H1 (cell line): ENCODE measurements around the gene BCAR1. TPM values are rescaled to one million over a fixed set of nuclear protein-coding genes. Genes with fewer than 3 reads are reported as not detected.

Experiments
- CTCF ChIA-PET: fragments of 300-600 bp; sonication (Branson Sonifier 250); formaldehyde crosslinking; loops from one replicate; lab custom pipeline; 2021; ENCODE audit not compliant: partially characterized antibody; lab: Charles Lee
- POLR2A ChIA-PET: fragments of 300-600 bp; sonication (Branson Sonifier 250); formaldehyde crosslinking; loops from one replicate; lab custom pipeline; 2021; ENCODE audit warnings: inconsistent platforms; ENCODE audit not compliant: partially characterized antibody; lab: Charles Lee
- DNase-seq, 2 experiments: peaks; one replicate each; pipeline versions ENCODE4 v3.0.0 to v3.0.0-alpha.2; 2010 to 2022; ENCODE audit warnings: low spot score in 2 of 2, low read depth in 1 of 2, mixed read lengths in 1 of 2
- FAIRE-seq: peaks from 2 replicates; lab custom pipeline; 2011; peaks lifted over from hg19 to GRCh38; lab: Jason Lieb, UNC
- H2AFZ ChIP-seq: 2 replicates; pipeline ENCODE4 v1.8.1; 2012; ENCODE audit warnings: low read length, inconsistent platforms
- H2AK5ac ChIP-seq: 2 replicates; pipeline ENCODE4 v1.6.1; 2013; ENCODE audit warnings: low read depth, low read length
- H2BK120ac ChIP-seq: replicated peaks from 2 replicates; pipeline ENCODE3; 2013; ENCODE audit warnings: low read depth, low read length, inconsistent platforms
- H2BK12ac ChIP-seq: 2 replicates; pipeline ENCODE4 v1.6.1; 2013; ENCODE audit warnings: low read depth, low read length
- H2BK15ac ChIP-seq: 2 replicates; pipeline ENCODE4 v1.6.1; 2013; ENCODE audit warnings: low read length
- H2BK20ac ChIP-seq: 2 replicates; pipeline ENCODE4 v1.6.1; 2013; ENCODE audit warnings: low read length
- H2BK5ac ChIP-seq: 2 replicates; pipeline ENCODE4 v1.6.1; 2013; ENCODE audit warnings: low read depth, low read length
- H3K14ac ChIP-seq: 2 replicates; pipeline ENCODE4 v1.6.1; 2013; ENCODE audit warnings: inconsistent platforms; ENCODE audit not compliant: insufficient read length
- H3K18ac ChIP-seq: 2 replicates; pipeline ENCODE4 v1.6.1; 2013; ENCODE audit warnings: low read length; ENCODE audit errors: extremely low read depth
- H3K23ac ChIP-seq: 2 replicates; pipeline ENCODE4 v1.6.1; 2013; ENCODE audit warnings: inconsistent platforms; ENCODE audit not compliant: insufficient read length
- H3K23me2 ChIP-seq: 2 replicates; pipeline ENCODE4 v1.6.1; 2013; ENCODE audit warnings: low read depth, low read length
- H3K27ac ChIP-seq: 2 replicates; pipeline ENCODE4 v1.6.1; 2011; ENCODE audit warnings: low read depth, low read length, inconsistent platforms
- H3K27me3 ChIP-seq, 4 experiments: replicated peaks in 1 of 4; 1 replicate in 1 of 4; 2 replicates in 3 of 4; pipeline versions ENCODE4 v1.6.1 to v1.8.1; 2011 to 2013; ENCODE audit warnings: low read length in 3 of 4, mild to moderate bottlenecking in 3 of 4, inconsistent platforms in 2 of 4, mixed read lengths in 2 of 4, moderate library complexity in 1 of 4; ENCODE audit not compliant: control insufficient read depth in 3 of 4, insufficient read depth in 3 of 4; ENCODE audit errors: extremely low read depth in 1 of 4
- H3K36me3 ChIP-seq, 4 experiments: 2 replicates each; pipeline versions ENCODE4 v1.6.1 to v1.8.1; 2011 to 2013; ENCODE audit warnings: mild to moderate bottlenecking in 4 of 4, low read length in 3 of 4, moderate library complexity in 2 of 4, control low read depth in 1 of 4, inconsistent platforms in 1 of 4; ENCODE audit not compliant: insufficient read depth in 4 of 4, control insufficient read depth in 2 of 4
- H3K4ac ChIP-seq: replicated peaks from 2 replicates; pipeline ENCODE3; 2013; ENCODE audit warnings: low read length, low read depth, mixed read lengths, inconsistent platforms; ENCODE audit not compliant: insufficient read length
- H3K4me1 ChIP-seq, 4 experiments: replicated peaks in 1 of 4; 1 replicate in 1 of 4; 2 replicates in 3 of 4; pipeline versions ENCODE4 v1.6.1 to v1.8.1; 2011 to 2013; ENCODE audit warnings: low read length in 3 of 4, inconsistent platforms in 2 of 4, mixed read lengths in 1 of 4; ENCODE audit not compliant: insufficient read depth in 4 of 4, control insufficient read depth in 3 of 4
- H3K4me2 ChIP-seq, 2 experiments: 2 replicates each; pipeline versions ENCODE4 v1.6.1 to v1.8.1; 2011 to 2013; ENCODE audit warnings: low read depth in 2 of 2, low read length in 2 of 2, control low read depth in 1 of 2, inconsistent platforms in 1 of 2, mild to moderate bottlenecking in 1 of 2; ENCODE audit not compliant: insufficient read depth in 1 of 2
- H3K4me3 ChIP-seq, 4 experiments: fragments of 200-600, 300-600 bp in 1 of 4; sonication (generic), shearing (Covaris generic), sonication (Bioruptor Twin) in 1 of 4; 2 replicates each; pipeline versions ENCODE4 v1.5.1 to v1.8.1; 2011 to 2016; ENCODE audit warnings: low read length in 4 of 4, low read depth in 3 of 4, control low read depth in 2 of 4, inconsistent platforms in 2 of 4, mild to moderate bottlenecking in 2 of 4, mixed read lengths in 1 of 4, moderate library complexity in 1 of 4; ENCODE audit not compliant: insufficient read depth in 2 of 4; ENCODE audit errors: extremely low read depth in 1 of 4
- H3K56ac ChIP-seq: replicated peaks from 2 replicates; pipeline ENCODE3; 2013; ENCODE audit warnings: low read depth, mild to moderate bottlenecking, mixed read lengths, low read length, inconsistent platforms; ENCODE audit not compliant: insufficient read length
- H3K79me1 ChIP-seq: 2 replicates; pipeline ENCODE4 v1.6.1; 2013; ENCODE audit warnings: low read depth, low read length, control low read depth
- H3K79me2 ChIP-seq, 2 experiments: 2 replicates each; pipeline versions ENCODE4 v1.6.1 to v1.8.1; 2012 to 2013; ENCODE audit warnings: low read length in 2 of 2, mild to moderate bottlenecking in 2 of 2, inconsistent platforms in 1 of 2; ENCODE audit not compliant: insufficient read depth in 2 of 2, control insufficient read depth in 1 of 2
- H3K9ac ChIP-seq, 4 experiments: replicated peaks in 1 of 4; 1 replicate in 1 of 4; 2 replicates in 3 of 4; pipeline versions ENCODE4 v1.6.1 to v1.8.1; 2011 to 2013; ENCODE audit warnings: low read depth in 3 of 4, low read length in 3 of 4, control low read depth in 2 of 4, mild to moderate bottlenecking in 2 of 4, moderate library complexity in 2 of 4, inconsistent platforms in 1 of 4; ENCODE audit errors: extremely low read depth in 1 of 4
- H3K9me3 ChIP-seq, 2 experiments: 2 replicates each; pipeline versions ENCODE4 v1.6.1 to v1.8.1; 2012 to 2013; ENCODE audit warnings: mild to moderate bottlenecking in 2 of 2, moderate library complexity in 2 of 2, control low read depth in 1 of 2, inconsistent platforms in 1 of 2, low read depth in 1 of 2, low read length in 1 of 2, mixed read lengths in 1 of 2; ENCODE audit not compliant: insufficient read depth in 2 of 2
- H4K20me1 ChIP-seq, 2 experiments: replicated peaks in 1 of 2; 2 replicates each; pipeline versions ENCODE3 to v1.8.1; 2011 to 2013; ENCODE audit warnings: inconsistent platforms in 2 of 2, low read length in 2 of 2, mild to moderate bottlenecking in 1 of 2; ENCODE audit not compliant: insufficient read depth in 2 of 2, control insufficient read depth in 1 of 2
- H4K5ac ChIP-seq: 2 replicates; pipeline ENCODE4 v1.6.1; 2013; ENCODE audit warnings: low read length, low read depth, mixed read lengths, inconsistent platforms; ENCODE audit not compliant: insufficient read length
- H4K8ac ChIP-seq: 2 replicates; pipeline ENCODE4 v1.8.0; 2013; ENCODE audit warnings: mild to moderate bottlenecking, moderate library complexity, low read length, inconsistent platforms; ENCODE audit not compliant: insufficient read depth; ENCODE audit errors: extremely low read depth
- H4K91ac ChIP-seq: replicated peaks from 2 replicates; pipeline ENCODE3; 2013; ENCODE audit warnings: low read length, mixed read lengths, inconsistent platforms; ENCODE audit not compliant: insufficient read length
- RXRA ChIP-seq: IDR thresholded peaks from 2 replicates; pipeline ENCODE4 v1.6.1; 2011; ENCODE audit warnings: low read depth, mild to moderate bottlenecking, low read length, moderate library complexity; ENCODE audit not compliant: insufficient read depth
- WGBS, 2 experiments: shearing (Covaris generic) in 1 of 2; methylation state at CpG; one replicate each; pipeline versions ENCODE4 v1.1.6 to v1.1.7; 2013 to 2015; ENCODE audit warnings: low lambda C conversion rate in 2 of 2, mixed read lengths in 2 of 2, inconsistent platforms in 1 of 2, low coverage in 1 of 2, missing lambda C conversion rate in 1 of 2; ENCODE audit not compliant: insufficient replicate concordance in 2 of 2, insufficient coverage in 1 of 2, insufficient read length in 1 of 2; ENCODE audit errors: extremely low coverage in 1 of 2, missing lambda C conversion rate in 1 of 2; 5-methylcytosine and 5-hydroxymethylcytosine counted together
- polyA plus RNA-seq, 7 experiments: library from polyadenylated mRNA; depleted of rRNA in 3 of 7; stranded (reverse) in 5 of 7; unstranded in 2 of 7; fragments of >200 nt in 5 of 7; fragments of 200-250 nt in 2 of 7; gene quantifications; 1 replicate in 5 of 7; 2 replicates in 1 of 7; 4 replicates in 1 of 7; pipeline versions ENCODE4 v1.2.1 to v1.2.3, GENCODE V29; 2011 to 2013; ENCODE audit warnings: missing spikeins in 2 of 7, mixed read lengths in 2 of 7
- total RNA-seq: library from RNA; stranded (reverse); fragmentation: NEBNext Ultra II Directional; extraction: Animal tissue kit (Norgen Biotek cat#: 25700); gene quantifications from 2 replicates; pipeline ENCODE4 v1.2.1, GENCODE V29; 2021

BCAR1 gene
- total and polyA plus RNA-seq, 2 of the 8 experiments (the other 6 are each of a cell fraction or from before 2014, with no cell fraction given) = 59.8 to 105 TPM

- Histone ChIP-seq H2BK120ac (peak overlapping the region; percentile 97), H3K56ac (peak overlapping the region; percentile 22), H3K14ac (no peak overlapping the region), H3K18ac (peak overlapping the region; percentile 86), H3K36me3 (no peaks in the 10 kb centered on the region), H3K27me3 (no peaks in the 10 kb centered on the region; a peak in 1 of 7 replicates), H3K27ac (peak overlapping the region; percentile 72), H2BK15ac (no peak overlapping the region; the same call in 1 of the 2 replicates), H3K79me2 (peaks cover 10 to 75% of the 10 kb centered on the region in 2 experiments), H3K23me2 (peaks cover 14% of the 10 kb centered on the region; the same call in 1 of the 2 replicates), H3K23ac (no peak overlapping the region), H4K8ac (peak overlapping the region; percentile 58; the same call in 1 of the 2 replicates), H4K91ac (peak overlapping the region; percentile 97), H3K4me1 (peaks cover 13 to 67% (median 56%) of the 10 kb centered on the region in 4 experiments), H3K79me1 (peaks cover 36% of the 10 kb centered on the region), H3K9ac (peak overlapping the region in 2 of 4 experiments; percentile 20 to 57; a peak in 4 of 7 replicates), H2AFZ (no peak overlapping the region), H4K5ac (peak overlapping the region; percentile 61), H3K4me2 (peak overlapping the region; percentile 43 to 76), H2AK5ac (peak overlapping the region; percentile 99), H3K4me3 (peak overlapping the region in 1 of 4 experiments; percentile 25; a peak in 1 of 8 replicates), H3K9me3 (no peaks in the 10 kb centered on the region), H2BK20ac (peak overlapping the region; percentile 94), H3K4ac (peak overlapping the region; percentile 97), H4K20me1 (peaks cover 12 to 22% of the 10 kb centered on the region in 2 experiments), H2BK12ac (peak overlapping the region; percentile 99), H2BK5ac (peak overlapping the region; percentile 99)
- ChIA-PET POLR2A (interaction anchor here (0.6 to 16.2 kb wide), 11 partner anchors 10 to 337 kb away, joined by 3 to 375 read pairs (median 5); partner anchors contain the start of gene CFDP1), CTCF (interaction anchor here (0.9 to 15.7 kb wide), 17 partner anchors 9 to 211 kb away, joined by 3 to 236 read pairs (median 6); partner anchors contain the start of gene TMEM170A)
- FAIRE-seq (peak; percentile 52), DNase-seq (no peak)
- TF ChIP-seq RXRA = no peak
- 54% methylated on average over 5 of the region's 5 CpGs; no CpG with 5 or more reads in 1 of the 2 experiments for WGBS, 2 experiments
Measured at GRCh38 chr16:75254359-75254837, 3.0 kb upstream of the BCAR1 start.
